HG03066 (cell line): ENCODE data around the gene DIPK1B.

Experiments used
- ATAC-seq: cut with Tn5 transposase; IDR thresholded peaks from one replicate; pipeline ENCODE4 v1.9.1; 2021; ENCODE audit warnings: low read depth; ENCODE audit not compliant: unreplicated experiment

The DIPK1B gene

DNA sequence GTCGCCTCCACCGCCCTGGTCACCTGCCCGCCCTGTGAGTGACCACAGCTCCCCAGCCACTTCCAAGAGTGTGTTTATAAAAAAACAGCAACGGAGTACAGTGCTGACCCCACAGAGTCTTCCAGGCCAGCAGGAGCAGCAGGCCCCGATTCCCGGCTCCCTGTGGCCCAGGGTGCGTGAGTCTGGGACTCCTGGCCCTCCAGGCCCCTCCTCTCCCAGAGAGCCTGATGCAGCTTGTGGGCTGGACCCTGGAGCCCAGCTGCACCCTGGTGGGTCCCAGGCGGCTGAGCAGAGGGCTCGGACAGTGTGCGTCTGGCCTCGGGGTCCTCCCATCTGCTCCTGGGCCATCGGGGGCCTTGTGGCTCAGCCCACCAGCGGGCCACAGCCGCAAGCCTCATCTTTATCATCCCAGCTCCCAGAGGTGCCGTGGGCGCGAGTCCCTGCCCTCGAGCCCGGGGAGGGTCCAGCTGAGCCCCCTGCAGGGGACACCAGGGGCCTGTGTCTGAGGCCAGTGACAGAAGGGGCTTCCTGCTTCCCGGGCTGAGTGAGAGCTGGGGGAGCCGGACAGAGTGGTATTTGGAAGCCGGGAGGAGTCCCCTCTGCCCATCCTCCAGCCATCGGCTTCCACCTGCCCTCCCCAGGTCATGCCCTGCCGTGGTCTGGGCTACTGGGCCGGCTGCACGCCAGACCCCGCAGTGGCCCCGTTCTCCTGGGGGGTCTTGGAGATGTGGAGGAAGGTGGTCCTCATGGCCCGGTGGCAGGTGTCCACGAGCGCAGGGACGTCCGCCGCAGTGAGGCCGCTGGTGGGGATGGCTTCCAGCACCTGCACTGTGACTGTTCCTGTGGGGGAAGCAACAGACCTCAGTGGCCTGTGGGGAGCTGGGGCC is 39.0 kb upstream of the DIPK1B start:
- ATAC-seq: no peak

DNA sequence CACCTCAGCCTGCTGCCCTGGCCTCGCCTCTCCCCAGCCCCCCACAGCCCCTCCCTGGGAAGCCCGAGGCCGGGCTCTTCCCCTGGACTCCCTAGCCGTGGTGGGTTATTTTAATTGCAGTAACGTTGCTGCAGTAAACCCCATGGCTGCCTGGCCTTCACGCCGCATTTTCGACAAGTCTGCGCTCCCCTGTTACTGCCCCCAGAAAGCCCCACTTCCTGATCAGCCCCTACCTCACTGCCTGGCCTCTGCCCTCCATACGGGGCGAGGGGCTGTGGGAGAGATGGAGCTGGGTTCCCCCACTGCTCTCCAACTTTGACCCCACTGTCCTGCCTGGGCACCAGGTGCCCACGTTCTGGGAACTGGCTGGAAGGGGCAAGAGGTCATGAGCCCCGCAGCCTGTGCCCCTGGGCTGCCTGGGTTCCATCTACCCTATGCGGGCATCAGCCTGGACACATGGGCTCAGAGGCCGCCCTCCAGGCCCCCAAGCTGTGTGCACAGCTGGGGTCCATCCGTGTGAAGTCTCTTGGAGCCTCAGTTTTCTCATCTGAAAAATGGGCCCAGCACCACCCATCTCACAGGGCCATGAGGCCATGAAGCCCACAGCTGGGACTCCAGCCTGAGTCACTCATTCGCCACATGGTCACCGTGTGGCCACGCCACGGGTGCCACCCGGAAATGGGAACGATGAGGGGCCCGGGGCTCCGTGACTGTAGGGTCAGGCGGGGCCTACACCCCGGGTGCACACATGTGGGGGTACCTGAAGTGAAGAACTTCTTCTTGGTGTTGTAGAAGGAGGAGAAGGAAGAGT is 38.2 kb upstream of the DIPK1B start:
- ATAC-seq: no peak

DNA sequence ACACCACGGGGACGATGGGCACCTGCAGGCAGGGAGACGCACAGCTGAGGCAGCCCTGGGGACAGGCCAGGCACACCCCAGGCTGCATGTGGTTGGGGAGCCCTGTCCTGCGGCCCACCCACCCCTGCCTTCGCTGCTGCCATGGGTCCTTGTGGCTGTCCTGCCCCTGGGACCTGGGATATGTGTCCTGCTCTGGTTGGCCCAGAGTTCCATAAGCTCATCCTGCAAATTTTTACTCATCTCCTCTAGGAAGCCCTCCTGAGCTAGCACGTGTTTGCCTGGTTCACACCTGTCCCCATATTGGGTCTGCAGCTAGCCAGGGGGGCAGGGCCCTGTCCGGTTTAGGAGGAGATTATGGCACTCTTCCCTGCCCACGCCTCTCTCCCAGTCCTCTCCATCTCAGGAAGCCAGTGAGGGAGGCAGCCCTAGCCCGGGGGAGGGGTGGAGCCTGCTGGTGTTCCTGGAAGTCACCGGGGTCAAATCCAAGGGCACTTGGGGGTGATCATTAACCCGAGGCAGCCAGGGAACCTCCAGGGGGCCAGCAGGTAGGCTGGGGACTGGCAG is 37.5 kb upstream of the DIPK1B start:
- ATAC-seq: no peak

DNA sequence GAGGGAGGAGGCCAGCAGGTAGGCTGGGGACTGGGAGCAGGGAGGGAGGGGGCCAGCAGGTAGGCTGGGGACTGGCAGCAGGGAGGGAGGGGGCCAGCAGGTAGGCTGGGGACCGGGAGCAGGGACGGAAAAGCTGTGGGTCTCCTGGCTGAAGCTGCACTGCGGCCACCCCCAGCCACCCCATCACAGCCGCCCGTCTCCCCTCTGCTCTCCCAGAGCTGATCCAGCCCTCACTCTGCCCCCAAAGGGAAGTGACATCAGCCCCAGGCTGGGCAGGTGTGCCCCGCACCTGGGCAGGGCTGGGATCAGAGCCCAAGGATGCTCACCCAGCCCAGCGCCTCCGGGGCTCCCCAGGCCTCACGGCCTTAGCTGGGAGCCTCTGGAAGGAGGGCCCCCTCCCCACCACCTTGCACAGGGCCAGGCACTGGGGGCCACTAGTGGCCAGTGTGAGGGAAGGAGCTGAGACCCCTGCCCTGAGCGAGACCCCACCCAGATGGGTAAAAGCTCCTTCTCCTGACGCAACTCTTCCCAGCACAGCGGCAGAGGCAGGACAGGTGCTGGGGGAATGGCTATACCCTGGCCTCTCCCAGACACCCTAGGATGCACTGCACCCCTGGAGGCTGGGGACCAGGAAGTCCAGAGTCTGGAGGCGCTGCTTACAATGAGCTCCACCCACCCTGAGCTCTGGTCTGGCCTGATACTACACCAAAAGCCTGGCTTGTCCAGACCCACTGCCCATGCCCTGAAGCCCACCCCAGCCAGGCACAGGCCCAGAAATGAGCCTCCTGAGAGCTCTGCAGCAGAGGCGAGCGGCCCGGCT is 36.7 kb upstream of the DIPK1B start:
- no peak for ATAC-seq

DNA sequence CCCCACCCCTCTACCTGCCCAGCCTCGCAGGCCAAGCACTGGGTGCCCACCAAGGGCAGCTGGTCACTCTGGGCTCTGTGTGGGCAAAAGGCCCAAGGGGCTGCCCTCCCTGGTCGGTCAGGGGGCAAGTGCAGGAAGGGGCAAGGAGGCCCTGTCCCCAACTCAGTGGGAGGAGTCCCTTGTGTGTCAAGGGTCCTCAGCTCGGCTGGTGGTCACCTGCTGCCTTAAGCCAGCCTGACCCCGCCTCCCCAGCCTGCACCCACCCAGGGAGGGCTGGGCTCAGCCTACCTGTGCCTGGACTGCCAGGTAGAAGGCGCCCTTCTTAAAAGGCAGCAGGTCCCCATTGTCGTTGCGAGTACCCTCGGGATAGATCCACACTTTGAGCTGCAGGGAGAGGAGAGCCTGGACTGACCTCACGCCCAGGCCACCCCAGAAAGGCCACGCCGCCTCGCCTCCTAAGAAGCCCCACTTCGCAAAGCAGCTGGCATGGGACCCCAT is 36.0 kb upstream of the DIPK1B start:
- no peak for ATAC-seq

DNA sequence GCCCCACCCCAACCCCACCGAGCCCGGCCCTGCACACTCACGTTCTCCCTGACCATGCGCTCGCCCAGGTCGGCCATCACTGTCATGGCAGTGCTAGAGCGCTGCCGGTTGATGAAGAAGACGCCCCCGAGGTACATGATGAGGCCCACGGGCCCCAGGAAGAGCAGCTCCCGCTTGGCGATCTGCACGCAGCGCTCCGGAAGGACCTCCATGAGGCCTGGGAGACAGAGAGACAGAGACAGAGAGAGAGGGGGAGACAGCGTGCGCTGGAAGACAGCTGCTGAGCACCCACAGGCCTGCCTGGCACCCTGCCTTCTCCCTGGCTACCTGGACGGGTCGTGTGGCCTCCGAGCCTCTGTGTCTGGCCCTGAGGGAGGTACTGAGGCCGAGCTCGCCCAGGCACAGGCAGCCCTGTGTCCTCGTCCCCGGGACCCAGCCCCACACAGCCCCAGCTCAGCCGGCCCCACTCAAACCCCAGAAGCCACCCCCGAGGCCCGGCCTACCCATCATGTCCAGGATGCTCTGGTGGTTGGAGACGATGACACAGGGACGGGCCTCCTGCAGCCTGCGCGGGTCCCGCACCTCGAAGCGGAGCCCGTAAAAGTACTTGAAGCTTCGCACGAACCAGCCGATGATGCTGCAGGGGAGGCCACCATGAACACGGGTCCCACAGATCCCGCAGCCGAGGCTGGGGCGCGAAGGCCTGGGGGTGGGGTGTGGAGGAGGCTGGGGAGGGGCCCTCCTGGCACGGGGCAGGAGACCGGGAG is 35.3 kb upstream of the DIPK1B start:
- ATAC-seq: no peak

DNA sequence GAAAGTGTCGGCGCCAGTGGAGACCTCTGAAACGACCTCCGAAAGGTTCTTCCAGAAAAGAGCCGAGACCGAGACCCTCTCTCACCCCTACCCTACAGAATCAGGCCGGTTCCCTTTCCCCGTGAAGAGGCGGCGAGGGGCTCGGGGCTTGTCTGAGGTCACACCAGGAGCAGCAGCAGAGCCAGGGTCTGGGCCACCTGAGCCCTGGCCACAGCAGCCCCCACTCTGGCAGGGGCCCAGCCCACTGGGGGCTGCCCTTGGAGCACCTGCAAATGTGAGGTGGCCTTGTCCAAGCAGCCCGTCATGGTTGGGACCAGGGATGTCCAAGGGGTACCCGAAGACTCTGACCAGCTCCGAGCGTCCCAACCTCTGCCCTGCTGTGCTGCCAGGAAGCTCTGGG is 34.3 kb upstream of the DIPK1B start:
- no peak for ATAC-seq

DNA sequence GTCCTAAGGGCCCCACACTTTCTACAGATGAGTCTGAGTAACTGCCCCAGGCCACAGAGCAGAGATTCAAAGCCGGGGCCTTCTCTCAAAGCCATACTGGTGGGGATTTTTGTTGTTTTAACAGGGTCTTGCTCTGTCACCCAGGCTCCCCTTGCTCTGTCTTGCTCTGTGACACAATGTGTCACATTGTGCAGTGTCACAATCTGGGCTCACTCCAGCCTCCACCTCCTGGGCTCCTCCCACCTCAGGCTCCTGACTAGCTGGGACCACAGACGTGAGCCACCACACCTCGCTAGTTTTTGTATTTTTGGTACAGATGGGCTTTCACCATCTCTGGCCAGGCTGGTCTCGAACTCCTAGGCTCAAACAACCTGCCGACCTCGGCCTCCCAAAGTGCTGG is 33.7 kb upstream of the DIPK1B start:
- no peak for ATAC-seq

DNA sequence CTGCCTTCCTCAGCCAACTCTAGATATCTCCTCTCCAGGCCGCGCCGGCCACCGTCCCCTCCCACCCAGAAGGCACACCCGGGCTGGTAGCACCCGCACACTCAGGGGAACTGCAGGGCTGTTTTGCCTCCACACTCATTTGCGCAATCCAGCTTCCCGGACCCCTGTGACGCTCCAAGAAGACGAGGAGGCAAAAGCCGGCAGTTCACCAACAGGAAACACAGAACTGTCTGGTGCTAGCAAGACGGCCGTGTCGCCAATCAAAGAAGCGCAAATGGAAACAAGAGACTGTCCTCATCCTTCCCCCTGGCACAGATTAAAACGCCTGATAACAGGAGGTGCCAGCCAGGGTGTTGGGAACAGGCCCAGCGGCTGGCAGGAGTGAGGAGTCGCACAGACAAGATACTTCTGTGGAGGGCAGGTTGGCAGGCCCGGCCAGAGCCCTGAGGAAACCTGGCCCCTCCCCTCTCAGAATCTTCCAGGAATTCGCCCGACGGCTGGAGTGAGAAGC is 32.9 kb upstream of the DIPK1B start:
- no peak for ATAC-seq

DNA sequence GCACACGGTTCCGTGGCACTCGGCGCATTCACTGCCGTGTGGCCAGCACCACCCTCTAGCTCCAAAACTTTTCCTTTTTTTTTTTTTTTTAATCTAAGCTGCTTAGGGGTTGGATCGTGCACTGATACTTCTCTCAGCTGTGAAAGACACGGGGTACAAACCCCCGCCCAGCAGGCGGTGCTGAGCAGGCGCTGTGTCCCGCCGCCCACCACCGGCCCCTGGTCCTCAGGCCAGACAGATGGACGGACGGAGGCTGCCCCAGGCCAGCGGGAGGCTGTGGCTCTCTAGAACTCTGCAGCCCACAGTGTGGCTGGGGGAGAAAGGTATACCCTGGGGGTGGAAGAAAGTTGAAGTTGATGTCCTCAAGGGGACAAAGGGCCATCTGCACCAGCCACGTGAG is 31.3 kb upstream of the DIPK1B start:
- ATAC-seq: no peak

DNA sequence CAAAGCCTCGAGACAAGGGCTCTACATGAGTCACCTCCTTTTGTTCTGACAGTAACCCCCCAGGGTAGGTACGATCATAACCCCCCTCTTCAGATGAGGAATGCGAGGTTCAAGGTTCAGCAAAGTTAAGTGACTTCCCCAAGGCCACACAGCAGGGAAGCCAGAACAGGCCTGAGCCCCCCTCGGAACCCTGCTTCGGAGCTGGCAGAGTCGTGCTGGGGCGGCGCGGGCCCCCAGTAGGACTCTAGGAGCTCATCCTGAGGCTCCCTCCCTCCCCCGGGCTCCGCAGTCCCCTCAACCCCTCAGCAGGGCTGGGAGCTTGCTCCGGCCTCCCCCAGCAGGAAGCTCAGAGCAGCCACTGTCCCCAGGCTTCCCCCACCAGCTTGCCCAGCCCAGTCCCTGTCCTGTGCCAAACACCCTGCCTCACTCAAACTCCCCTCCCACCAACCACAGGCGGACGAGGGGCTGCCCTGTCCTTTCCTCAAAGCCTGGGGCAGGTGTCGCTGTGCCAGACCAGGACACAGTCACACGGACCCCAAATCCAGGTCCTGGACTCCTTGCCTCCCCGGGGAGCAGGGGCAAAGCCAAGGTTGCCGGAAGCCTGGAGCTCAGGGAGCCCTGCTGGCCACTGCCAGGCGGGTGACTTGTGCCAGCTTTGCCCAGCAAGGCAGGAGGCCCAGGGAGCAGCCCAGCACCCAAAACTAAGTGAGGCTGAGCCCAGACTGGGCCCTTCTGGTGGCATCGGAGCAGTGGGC is 30.2 kb upstream of the DIPK1B start:
- no peak for ATAC-seq

DNA sequence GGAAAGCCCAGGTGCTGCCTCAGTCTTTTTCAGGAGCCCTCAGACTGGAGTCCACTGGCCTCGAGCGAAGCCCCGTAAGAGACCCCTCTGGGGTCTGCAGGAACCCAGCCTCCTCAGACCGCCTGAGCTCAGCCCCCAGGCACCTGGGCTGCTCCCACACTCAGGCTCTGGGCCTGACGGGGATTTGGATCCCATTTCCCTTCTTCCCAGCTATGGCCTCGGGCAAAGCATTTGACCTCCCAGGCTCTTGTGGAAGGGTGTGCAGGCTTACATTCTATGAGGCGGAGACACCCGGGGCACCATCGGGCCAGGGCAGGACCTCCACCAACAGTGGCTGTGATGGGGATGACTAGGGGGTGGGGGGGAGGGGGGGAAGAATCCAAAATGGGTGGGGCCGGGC is 29.7 kb upstream of the DIPK1B start:
- ATAC-seq: no peak

DNA sequence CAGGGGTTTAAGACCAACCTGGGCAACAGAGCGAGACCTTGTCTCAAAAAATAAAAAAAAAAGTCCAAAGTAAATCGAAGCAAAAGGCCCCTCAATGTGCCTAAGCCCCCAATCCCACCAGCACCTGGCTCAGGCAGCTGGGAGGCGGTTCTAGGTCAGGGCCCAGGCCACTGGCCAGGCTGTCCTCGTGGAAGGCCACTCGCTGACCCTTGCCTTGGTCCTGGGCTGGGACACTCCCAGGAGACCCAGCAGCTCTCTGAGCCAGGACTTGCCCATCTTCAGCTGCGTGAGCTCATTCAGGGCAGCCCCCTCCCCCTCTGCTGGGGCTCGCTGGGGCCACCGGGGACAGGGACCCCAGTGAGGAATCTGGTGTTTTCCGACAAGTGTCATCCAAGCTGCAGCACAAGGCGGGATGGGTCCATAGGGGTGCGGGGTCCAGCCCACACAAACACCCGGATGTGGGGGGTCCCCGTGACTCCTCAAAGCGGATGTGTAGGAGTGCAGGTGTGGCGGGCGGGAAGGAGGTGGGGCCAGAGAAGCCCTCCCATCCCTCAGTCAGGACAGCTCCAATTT is 29.1 kb upstream of the DIPK1B start:
- no peak for ATAC-seq

DNA sequence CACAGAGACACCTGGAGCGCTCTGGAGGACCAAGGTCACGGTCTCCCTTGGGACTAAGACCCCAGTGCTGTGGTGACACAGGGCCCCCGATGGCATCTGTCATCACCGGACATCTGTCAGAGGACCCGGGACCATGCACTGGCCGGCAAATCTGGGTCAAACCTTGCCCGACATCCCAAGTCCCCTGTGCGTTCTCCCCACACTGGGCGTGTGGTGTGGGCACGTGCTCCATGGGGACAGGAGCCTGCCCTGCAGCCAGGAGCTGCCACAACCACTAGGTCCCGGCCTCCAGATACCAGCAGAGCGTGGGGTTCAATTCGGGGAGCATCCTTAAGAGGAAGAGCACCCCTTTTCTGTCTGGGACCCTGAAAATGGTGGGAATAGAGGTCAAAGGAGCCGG is 28.6 kb upstream of the DIPK1B start:
- no peak for ATAC-seq

DNA sequence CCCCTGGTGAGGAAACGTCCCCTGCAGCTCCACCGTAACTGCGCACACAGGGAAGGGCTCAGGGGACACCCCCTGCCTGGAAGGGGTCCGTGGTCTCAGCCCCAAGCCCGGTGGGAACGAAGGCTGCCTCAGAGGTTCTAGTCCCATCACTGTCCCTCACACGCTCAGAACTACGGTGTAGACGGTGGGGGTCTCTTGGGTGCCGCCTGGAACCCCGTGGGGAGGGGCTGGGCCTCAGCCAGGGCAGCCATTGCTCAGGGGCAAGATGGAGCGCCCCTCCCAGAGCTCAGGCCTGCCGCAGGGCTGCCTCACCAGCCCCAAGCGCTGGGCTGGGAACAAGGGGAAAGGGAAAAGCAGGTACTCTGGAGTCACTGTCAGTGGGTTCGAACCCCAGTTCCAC is 28.0 kb upstream of the DIPK1B start:
- ATAC-seq: no peak

DNA sequence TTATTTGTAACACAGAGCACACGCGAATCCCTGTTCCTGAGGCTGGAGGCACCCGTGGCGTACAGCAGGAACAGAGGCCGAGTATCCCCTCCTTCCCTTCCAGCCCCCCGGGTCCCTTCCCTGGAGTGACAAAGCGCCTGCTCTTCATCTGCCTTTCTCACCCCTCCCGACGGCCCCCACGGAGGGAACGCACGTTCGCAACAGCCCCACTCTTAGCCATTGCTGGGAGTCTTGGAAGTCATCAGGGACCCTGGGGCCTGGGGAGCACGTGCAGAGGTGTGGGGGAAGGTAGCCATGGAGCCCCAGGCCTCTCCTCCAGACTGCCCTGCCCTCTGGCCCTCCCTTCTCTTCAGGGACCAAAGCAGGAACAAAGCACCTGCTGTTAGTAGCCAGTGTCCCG is 27.6 kb upstream of the DIPK1B start:
- ATAC-seq: no peak

DNA sequence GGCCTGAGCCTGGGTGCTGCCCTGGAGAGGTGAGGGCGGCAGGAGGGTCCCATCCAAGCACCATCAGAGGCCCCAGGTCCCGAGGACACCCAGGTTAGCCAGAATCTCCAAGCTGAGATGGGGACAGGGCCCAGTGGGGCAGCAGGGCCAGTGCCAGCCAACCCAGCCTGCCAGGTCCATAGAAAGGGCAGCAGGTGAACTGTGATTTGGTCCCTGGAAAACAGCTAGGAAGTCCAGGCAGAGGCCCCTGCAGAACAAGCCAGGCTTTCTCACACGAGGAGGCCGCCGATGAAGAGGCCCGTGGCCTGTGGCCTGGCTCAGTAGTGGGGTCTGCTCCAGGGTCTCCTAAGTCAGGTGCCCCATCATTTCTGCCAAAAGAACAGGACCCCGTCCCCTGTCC is 27.2 kb upstream of the DIPK1B start:
- ATAC-seq: no peak

DNA sequence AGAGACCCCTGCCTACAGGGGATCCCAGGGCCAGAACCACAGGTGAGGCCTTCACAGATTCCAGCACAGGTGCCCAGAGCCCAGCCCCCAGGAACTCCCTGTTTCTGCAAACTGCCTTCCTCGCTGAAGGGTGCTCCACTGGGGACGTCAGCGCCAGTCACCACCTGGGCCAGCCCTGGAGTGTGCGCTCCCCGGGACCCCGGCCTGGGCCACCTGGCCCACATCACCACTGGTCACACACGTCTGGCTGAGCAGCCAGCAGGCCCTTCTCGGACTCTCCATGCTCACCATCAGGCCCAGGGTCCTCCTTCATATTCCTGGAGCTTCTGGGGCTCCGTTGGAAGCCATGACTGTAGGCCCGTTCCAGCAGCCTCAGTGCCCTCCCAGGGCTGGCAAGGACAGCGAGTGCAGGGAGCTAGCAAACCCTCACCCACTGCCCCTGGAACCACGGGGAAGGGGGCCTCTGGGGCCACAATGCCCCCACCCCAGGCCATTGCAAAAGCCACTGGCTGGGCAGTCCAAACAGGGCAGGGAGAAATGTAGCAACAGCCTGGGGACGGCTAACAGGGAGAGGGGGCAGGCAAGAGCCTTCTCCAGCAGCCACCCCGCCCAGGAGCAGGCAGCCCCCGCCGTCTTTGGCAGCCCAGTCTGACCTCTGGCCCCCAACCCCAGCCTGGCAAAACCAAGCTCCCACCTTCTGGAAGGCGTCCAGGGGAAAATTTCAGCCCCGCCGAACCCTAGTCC is 26.4 kb upstream of the DIPK1B start:
- ATAC-seq: no peak
